Activated CD4-positive, alpha-beta T cell treated with anti-CD3 and anti-CD28 coated beads, Interleukin-2, amount 50 U/mL, for 48 hours (primary cell): ENCODE results near the gene NHLRC2.
"Not testable (repeated sequence)": the region's sequence is repeated elsewhere in the genome, so short reads cannot be mapped to it uniquely, and the experiment has no call there.

Experiments
- DNase-seq, 2 experiments: peaks; one replicate each; pipeline ENCODE4 v3.0.0-alpha.2; 2020

The NHLRC2 gene

DNA sequence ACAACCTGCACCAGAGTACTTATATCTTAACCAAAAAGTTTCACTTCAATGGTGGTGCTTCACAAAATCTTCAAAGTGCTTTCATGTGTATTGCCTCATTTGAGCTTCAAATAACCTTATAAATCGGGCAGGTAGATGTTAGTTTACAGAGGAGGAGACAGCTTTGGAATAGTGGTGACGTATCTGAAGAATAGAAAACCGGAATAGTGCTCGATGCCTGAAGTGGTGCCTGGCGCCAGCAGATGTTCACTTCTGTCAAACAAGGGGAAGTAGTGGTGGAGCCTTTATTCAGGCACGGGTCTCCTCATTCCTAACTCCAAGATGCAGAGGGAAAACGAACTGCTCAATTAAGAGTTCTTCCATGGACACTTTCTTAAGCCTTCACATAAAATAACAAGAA is 58.1 kb downstream of the NHLRC2 start:
- no peak for DNase-seq

DNA sequence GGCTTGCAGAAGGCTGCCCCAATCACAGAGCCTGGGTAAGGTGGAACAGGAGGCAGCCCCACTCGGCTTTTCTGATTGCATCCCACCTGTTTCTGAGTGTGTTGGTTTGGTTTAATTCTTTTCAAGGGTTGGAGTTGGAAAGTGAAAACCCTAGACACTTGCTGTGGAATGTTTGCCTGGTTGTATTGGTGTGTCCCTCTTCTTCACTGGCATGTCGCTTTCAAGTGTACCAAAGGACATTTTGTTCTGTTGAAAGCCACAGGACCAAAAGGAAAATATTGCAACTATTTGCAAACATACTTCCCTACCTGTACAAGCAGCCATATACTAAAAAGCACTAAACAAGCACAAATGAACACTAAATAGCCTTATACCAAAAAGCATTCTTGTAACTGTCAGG is 60.5 kb downstream of the NHLRC2 start:
- DNase-seq: no peak

DNA sequence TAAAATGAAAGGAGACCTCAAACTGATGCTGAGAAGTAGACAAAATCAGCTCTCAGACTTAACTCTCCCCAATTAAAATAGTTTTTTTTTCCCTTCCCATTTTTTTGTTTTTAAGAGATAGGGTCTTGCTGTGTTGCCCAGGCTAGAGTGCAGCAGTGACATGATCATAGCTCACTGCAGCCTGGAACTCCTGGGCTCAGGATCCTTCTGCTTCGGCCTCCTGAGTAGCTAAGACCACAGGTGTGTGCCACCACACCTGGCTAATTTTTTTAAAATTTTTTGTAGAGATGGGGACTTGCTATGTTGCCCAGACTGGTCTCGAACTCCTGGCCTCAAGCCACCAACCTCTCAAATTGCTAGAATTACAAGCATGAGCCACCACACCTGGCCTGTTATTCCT is 61.1 kb downstream of the NHLRC2 start:
- no peak for DNase-seq

DNA sequence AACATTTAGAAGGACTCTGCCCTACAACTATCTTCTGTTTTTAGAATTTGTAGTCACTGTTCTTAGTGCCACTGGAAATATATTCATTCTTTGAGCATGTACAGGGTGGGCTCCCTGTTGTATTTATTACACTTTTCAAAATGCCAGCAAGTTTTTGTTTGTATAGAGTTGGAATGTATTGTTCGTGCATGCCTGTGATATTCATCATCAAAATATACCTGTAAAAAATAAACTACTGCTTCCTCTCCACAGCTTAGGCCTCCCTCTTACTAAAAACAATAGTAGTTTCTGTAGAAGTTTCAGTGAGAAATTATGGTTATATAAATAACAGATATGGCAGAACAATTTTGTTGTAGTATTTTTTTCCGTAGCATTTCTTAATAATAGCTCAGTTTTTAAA is 61.6 kb downstream of the NHLRC2 start:
- DNase-seq: no peak

DNA sequence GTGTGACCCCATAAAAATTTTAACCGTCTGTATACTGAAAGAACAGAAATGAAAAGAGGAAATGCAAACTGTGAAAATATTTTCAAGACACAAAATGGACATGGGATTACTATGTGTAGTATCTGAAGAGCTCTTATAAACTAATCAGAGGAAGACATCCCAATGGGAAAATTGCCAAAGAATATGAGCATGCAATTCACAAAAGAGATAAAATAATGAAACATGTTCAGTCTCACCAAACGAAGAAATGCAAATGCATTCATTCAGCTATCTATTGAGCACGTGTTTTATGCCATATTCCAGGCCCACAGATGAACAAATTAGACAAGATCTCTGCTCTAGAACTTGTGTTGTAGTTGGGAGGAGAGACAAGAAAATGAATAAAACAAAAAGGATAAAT is 63.2 kb downstream of the NHLRC2 start:
- no peak for DNase-seq

DNA sequence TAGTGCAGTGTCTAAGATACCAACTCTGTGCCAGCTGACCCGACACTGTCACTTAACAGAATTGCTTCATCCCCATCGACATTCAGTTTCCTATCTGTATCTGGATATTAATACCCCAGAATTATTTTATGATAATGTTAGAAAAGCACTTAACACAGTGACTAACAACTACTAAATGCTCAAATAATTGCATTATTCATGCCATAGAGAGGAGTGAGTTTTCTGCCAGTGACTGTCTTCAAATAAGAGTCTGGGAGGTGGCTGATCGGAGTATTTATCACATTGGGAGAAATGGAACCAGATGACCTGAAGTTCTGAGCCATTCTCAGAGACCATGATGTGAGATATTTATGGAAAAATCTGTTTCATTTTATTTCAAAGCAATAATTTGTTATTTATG is 65.7 kb downstream of the NHLRC2 start:
- no peak for DNase-seq

DNA sequence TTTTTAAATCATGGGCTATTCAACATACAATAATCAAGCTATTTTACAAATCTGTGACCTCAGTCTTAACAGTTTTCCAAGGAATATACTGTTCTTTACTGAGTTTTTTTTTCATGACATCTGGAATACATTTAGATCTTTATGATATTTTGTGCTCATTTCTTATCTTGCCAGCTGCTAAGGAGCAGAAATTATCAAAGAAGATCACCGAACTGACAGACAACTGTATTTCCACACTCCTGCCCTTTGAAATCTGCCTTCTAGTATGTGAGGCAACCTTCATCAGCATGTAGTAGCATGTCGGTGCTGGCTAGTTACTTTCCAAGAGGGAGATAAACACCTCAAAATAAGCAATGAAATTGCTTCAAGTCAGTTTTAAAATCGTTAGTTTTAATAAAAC is 66.4 kb downstream of the NHLRC2 start:
- DNase-seq: no peak

DNA sequence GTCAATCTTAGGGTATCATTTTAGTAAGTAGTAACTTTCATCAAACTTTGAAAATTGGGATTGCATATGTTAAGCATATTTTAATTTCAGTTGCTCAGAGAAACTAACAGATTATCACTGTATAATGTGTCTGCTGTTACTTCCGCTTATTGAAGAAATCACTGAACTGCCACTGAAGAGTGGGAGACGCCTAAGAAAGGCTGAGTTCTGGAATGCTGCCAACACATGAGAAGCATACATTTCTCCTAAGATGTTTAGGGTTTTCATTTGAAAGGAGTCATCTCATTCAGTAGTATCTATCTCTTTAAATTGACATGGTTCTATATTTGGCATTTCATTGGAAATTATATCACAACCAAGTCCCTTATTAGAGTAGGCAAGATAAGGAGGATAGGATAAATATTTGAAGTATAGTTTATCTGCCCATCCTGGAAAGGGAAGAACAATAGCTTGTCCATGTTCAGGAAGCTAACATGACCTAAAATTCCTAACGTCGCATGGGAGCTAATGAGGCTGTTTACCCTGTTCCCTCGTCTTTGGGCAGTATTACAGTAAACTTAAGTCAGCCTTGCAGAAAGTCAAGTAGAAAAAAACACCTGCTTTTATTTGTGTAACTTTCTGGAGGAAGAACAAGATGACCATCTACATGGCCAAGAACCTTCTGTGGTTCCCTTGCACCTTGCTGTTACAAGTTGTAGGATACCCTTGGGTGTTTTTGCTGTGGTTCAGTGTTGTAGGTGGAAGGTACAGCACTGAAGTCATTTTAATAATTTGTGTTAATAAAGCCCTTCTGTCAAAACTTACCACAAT is 67.3 kb downstream of the NHLRC2 start:
- no peak for DNase-seq

DNA sequence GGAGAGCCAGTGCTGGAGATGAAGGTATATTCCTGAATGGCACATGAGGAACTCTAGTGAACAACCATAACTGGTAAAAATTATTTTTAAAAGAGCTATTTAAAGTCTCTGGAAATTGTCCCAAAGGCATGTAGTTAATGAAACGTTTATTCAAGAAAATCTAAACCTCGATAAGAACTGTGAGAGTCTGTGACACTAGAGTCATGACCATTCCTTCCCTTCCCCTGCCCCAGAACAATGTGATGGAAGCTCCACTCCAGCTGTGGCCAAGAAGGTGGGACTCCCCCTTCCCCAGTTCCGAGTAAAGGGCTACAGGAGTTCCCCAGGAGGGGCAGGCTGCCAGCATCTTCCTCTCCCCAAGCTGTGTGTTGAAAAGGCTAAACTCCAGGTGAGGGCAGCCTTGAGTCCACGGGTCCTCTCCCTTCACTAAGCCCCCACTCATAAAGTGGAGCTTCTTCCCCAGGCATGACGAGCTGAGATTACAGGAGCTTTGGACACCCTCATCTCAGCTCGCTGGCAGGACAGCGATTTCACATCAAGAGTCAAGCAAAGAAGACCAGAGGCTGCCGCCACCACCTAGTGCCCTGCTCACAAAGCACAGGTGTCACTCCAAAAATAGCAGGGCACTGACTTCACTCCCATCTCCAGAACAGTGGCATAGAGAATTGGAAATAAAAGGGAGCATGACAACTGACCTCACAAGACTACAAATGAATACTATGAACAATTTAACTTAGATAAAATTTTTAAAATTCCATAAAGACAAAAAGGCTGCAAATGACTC is 68.5 kb downstream of the NHLRC2 start:
- no peak for DNase-seq

DNA sequence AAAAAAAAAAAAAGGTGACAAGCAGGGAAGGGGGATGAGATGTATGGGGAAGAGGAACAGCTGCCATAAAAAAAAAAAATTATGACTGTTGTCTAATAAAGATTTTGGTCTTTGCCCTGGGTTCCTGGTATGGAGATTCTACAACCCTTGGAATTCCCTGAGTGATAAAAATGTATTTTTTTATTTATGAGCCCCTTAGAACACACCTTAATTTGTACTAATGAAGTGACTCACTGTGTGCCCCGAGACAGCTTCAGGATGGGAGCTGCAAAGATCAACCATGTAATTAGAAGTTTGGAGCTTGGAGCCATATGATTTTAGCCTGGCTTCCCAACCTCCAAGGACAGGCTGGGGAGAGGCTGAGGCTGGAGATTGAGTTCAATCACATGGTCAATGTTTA is 69.7 kb downstream of the NHLRC2 start:
- no peak for DNase-seq

DNA sequence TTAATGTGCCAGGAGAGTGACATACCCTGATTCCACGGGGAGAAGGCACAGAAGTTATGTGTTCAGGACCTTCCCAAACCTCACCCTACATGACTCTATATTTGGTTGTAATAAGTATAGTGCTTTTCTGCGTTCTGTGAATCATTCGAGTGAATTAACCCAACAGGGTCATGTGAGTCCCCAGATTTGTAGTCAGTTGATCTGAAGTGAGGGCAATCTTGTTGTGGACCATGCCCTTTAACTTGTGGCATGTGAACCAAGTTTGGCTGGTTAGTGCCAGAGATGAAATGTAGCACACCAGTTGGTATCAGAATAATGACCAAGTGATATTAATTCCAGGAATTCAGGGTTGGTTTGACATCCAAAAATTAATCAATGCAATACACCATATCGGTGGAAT is 70.2 kb downstream of the NHLRC2 start:
- no peak for DNase-seq

DNA sequence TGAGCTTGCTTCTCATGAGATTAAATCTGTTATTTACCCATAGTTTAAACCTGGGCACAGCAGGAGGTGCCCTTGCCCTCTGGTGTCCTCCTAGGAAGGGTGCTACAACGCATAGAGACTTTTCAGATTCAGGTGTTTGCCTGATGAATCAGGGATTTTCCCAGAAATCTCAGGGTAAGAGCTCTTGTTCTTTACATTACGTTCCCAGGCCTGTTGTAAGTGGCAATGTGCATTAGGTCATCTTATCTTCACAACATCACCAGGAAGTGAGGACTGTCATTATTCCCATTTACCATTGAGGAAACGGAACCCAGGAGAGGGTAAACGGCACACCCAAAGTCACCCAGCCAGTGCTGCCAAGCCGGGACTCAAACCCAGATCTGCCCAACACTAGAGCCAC is 73.0 kb downstream of the NHLRC2 start:
- no peak for DNase-seq

DNA sequence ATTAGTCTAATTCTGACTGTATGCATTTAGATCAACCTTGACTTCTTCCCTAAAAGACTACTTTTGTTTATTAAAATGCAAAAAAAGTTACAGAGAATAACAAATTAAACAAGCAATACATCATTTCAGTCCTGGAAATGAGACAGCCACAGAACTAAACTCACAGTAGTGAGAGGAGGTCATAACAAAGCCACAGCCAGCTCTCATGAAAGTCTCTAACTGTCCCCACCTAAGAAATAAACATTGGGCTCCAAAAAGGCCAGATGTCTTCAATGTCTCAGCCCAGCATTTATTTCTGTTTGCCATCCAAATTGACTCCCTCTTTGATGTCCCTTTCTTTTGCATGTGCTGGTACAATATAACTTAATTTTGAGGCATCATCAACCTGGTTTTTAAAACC is 74.4 kb downstream of the NHLRC2 start:
- no peak for DNase-seq

DNA sequence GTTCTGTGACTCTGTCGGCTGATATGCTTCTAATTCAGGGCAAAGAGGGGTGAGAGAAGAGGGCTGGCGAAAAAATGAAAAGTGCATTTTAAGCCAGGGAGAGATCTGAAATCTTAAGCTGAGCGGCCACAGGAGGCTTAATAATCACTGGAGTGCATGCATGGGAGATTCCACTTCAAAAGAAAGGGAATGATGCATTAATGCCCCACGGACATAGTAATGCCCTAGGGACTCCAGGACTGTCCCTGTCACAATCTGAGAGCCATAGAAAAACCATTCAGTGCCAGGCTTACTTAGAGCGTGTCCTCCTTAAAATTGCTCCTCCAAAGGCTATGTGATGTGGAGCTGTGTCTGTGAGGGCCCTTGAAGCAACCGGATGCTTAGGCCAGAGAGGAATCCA is 75.1 kb downstream of the NHLRC2 start:
- DNase-seq: no peak

DNA sequence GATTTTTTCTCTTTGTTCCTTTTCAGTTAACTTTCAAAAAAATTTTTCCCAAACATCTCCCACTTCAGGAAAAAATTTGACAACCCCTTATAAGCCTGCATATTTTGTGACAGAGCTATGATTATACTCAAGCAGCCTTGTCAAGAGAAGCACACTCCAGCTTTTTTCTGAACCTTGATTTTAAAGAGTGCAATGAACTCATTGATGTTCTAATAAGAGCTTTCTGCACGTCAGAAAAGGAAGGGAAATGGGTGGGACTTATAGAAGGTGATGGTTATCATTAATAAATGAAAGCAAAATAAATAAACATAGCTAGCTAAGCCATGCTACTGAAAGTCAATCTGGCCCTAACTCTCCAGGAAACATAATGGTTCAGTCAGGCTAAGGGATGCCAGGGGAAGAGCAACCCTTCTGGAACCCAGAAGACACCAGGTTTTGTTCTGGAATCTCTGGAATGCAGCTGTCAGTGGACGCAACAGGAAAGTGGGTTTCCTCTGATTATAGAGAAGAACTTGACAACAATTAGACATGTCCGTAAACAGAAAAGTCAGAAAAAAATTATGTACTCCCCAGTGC is 76.1 kb downstream of the NHLRC2 start:
- no peak for DNase-seq

DNA sequence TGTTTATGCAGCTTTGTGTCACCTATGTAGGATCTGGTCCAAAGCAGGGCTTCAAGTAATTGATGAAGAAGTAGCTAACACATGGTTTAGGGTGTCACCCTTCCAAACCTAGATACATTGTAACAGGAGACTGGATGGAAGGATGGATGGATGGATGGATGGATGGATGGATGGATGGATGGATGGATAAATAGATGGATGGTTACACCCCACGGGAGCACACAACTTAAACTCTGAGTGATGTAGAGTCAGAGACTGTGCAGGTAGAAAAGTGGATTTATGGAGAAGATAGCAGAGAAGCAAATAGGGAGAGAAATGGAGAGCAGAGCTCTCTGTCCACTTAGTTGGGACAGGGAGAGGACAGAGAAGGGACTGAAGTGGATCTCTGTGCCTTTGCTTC is 78.4 kb downstream of the NHLRC2 start:
- DNase-seq: no peak

DNA sequence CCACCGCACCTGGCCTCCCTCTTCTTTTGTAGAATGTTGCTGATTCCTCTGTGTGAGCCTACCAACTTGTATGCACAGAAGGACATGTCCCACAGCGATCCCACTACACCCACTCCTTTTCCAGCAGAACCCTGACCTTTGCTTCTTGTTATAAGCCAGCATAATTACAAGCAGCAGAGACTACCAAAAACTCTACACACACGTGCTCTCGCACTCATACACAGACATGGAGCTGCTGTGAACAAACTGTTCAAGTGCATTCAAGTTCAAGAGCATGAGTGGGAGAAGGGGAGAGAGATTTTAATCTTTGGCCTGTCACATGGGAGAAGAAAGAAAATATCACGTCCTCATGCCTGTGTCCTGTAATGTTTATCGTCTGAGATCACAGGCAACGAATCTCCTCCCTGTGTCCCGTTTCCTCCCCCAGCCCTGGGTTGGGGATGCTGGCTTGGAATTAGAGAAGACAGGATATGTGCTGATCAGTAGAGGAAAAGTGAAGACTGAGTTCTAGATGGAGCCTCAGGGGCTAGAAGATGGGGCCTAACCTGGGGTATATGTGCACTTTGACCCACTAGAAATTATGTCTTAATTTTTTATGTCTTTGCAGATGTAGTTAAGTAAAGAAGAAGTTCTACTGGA is 79.6 kb downstream of the NHLRC2 start:
- no peak for DNase-seq

DNA sequence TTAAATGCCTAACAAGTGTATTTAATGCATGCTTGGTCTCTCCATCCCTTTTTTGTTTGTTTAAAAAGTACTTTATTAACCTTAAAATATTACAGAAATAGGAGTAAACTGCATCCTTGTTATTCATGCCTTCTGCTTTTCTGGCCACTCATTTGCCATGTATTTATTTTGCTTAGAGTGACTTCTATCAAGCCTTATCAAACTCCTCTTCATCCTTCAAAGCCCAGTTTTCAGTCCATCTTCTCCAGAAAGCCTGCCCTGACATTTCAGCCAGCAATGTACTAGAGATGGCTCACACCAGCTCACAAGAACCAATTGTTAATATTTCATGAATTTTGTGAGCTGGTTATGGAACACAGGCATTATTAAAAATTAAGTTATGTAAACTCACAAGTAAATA is 82.8 kb downstream of the NHLRC2 start:
- no peak for DNase-seq

DNA sequence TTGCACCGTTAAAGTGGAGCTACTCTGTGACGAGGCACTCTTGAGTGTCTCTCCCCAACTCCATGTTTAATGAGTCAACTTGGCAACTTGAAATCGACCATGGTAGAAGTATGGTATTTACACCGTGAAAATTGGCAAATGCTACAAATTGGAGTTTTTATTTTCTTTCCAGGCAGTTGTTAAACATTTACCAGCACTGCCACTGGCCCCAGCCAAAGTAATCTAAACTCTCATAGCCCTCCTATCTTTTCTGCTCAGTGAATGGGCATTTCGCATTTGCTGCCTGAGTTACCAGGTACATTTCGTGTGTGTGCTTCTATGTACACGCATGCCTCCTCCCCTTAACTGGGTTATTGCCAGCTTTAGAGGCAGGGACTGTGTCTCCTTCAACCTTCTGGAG is 83.3 kb downstream of the NHLRC2 start:
- DNase-seq: no peak

DNA sequence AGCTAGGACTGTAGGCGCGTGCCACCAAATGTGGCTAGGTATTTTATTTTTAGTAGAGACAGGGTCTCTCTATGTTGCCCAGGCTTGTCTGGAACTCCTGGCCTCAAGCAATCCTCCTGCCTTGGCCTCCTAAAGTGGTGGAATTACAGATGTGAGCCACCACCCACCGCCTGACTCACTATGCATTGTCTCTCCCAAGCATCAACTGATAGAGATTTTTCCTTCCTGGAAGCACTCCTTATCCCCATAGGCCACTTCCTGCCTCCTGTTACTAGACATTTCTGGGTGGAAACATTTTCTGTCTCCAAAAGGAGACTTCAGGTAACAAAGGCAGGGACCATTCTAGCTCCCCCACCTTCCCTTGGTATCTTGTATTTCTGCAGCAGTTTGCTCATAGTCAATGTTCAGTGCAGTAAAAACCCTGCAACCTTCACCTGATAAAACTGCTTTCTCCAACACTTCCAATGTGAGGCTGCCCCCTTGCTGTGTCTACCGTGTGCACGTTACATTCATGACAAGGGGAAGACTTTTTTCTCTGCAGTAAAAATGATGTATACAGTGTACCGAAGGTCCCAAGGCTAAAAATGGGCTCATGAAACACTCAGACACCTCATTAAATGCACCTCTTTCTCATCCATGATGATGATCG is 84.9 kb downstream of the NHLRC2 start:
- no peak for DNase-seq

DNA sequence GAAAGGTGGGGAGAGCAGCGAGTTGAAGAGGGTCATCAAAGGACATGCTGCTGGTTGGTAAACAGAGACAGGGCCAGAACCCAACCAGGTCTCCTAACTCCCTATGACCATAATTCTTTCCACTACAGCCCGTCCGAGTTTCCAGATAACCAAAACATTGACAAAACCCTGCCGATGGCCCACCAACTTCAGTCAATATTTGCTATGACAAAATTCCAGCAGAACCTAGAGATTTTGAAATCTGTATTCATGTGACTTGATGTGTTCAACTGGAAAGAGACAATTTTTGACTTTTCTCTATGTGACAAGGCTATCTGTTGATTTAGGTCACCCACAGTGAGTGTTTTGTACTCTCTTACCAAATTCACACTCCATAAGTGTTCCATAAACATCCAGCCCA is 86.7 kb downstream of the NHLRC2 start:
- DNase-seq: no peak

DNA sequence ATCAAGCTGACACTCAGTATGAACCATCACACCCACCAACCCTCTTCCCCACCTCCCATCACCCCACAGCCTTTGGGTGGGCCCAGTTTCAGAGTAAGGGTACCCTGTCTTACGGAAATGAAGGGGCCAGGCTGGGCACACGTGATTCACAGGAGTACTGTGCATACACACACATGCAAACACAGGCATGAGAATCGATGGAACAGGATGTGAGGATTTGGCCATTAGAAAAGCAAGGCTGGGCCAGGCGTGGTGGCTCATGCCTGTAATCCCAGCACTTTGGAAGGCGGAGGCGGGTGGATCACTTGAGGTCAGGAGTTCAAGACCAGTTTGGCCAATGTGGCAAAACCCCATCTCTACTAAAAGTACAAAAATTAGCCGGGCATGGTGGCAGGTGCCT is 88.7 kb downstream of the NHLRC2 start:
- not testable (repeated sequence) for DNase-seq

DNA sequence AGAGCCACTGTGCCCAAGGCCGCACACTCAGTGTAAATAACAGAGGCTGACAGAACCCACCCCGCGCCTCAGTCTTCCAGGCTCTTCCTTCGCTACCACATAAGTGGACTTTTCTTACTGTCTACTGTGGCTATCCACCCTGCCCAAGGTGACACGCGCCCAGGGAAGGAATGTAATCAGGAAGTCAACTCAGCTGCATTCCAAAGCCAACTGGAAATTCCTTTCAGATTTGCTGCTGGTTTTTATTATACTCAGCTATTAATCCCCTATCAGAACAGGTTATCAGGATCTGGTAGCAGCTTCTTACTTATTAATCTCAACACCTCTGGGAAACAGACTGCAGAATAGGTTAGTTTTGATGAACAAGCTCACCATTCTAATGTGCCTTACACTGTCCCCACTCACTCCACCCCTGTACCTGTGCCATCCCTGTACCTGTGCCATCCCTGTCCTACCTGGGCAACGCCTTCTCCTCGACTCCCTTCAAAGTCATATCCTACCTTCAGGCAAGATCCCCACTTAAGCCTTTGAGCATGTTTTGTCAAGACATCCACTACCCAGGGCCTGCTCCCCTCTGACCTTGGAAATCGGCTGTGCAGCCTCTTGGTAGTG is 90.7 kb downstream of the NHLRC2 start:
- no peak for DNase-seq
